Astrocyte (in vitro differentiated cells and primary cell): ENCODE data around the gene NAALADL2. TPM values are rescaled to one million over a fixed set of nuclear protein-coding genes. Genes with fewer than 3 reads are reported as not detected.

ENCODE experiments used
- DNase-seq: peaks from one replicate; pipeline ENCODE4 v3.0.0-alpha.2; 2010; ENCODE audit warnings: low read depth
- FAIRE-seq: peaks from 2 replicates; lab custom pipeline; 2011; peaks lifted over from hg19 to GRCh38; lab: Jason Lieb, UNC
- H2AFZ ChIP-seq: 2 replicates; pipeline ENCODE4 v1.6.0; 2012; ENCODE audit warnings: low read depth, low read length, inconsistent platforms
- H3K27ac ChIP-seq: 2 replicates; pipeline ENCODE4 v1.5.1; 2011; ENCODE audit warnings: low read depth, low read length, inconsistent platforms
- H3K27me3 ChIP-seq: 2 replicates; pipeline ENCODE4 v1.6.0; 2011; ENCODE audit warnings: low read length, inconsistent platforms; ENCODE audit not compliant: insufficient read depth
- H3K36me3 ChIP-seq: 2 replicates; pipeline ENCODE4 v1.5.1; 2011; ENCODE audit warnings: low read length, inconsistent platforms; ENCODE audit not compliant: insufficient read depth
- H3K4me1 ChIP-seq: 2 replicates; pipeline ENCODE4 v1.5.1; 2011; ENCODE audit warnings: low read length, inconsistent platforms; ENCODE audit not compliant: insufficient read depth
- H3K4me2 ChIP-seq: 2 replicates; pipeline ENCODE4 v1.6.0; 2012; ENCODE audit warnings: low read length, inconsistent platforms
- H3K4me3 ChIP-seq: 2 replicates; pipeline ENCODE4 v1.5.1; 2011; ENCODE audit warnings: low read depth, mild to moderate bottlenecking, low read length, inconsistent platforms; ENCODE audit not compliant: insufficient read depth
- H3K79me2 ChIP-seq: 2 replicates; pipeline ENCODE4 v1.6.0; 2012; ENCODE audit warnings: mild to moderate bottlenecking, low read length, inconsistent platforms; ENCODE audit not compliant: insufficient read depth
- H3K9ac ChIP-seq: 2 replicates; pipeline ENCODE4 v1.6.0; 2012; ENCODE audit warnings: mild to moderate bottlenecking, low read length, inconsistent platforms
- H3K9me3 ChIP-seq: 2 replicates; pipeline ENCODE4 v1.5.1; 2012; ENCODE audit warnings: low read depth, mild to moderate bottlenecking, low read length, inconsistent platforms; ENCODE audit not compliant: insufficient read depth
- H4K20me1 ChIP-seq: 2 replicates; pipeline ENCODE4 v1.6.0; 2012; ENCODE audit warnings: low read length, inconsistent platforms; ENCODE audit not compliant: insufficient read depth
- H3K27ac Mint-ChIP-seq: one replicate; pipeline ENCODE4 v1.8.0; 2021; ENCODE audit warnings: mild to moderate bottlenecking, mixed read lengths; ENCODE audit not compliant: unreplicated experiment
- H3K27me3 Mint-ChIP-seq: one replicate; pipeline ENCODE4 v1.8.0; 2021; ENCODE audit warnings: low read depth, mixed read lengths; ENCODE audit not compliant: unreplicated experiment
- H3K36me3 Mint-ChIP-seq: one replicate; pipeline ENCODE4 v1.8.0; 2021; ENCODE audit warnings: low read depth, mixed read lengths; ENCODE audit not compliant: unreplicated experiment
- H3K4me1 Mint-ChIP-seq: one replicate; pipeline ENCODE4 v1.8.0; 2021; ENCODE audit warnings: low read depth, mixed read lengths; ENCODE audit not compliant: unreplicated experiment
- H3K4me3 Mint-ChIP-seq: one replicate; pipeline ENCODE4 v1.8.0; 2021; ENCODE audit warnings: mild to moderate bottlenecking, moderate library complexity, mixed read lengths; ENCODE audit not compliant: unreplicated experiment
- H3K9me3 Mint-ChIP-seq: one replicate; pipeline ENCODE4 v1.8.0; 2021; ENCODE audit warnings: mild to moderate bottlenecking, mixed read lengths; ENCODE audit not compliant: unreplicated experiment
- EZH2 ChIP-seq: IDR thresholded peaks from 2 replicates; pipeline ENCODE4 v1.6.1; 2012; ENCODE audit warnings: mild to moderate bottlenecking, low read length, inconsistent platforms; ENCODE audit not compliant: insufficient read depth
- total RNA-seq: library from RNA; stranded (reverse); gene quantifications from 2 replicates; pipeline ENCODE4 v1.2.1, GENCODE V29; 2021
- TF ChIP-seq, protein P1 (sequence below): IDR thresholded peaks from 2 replicates; pipeline ENCODE4 v1.5.1; 2011; ENCODE audit warnings: low read depth, mild to moderate bottlenecking, inconsistent platforms, low read length, moderate library complexity; ENCODE audit not compliant: insufficient read depth

NAALADL2 gene
- total RNA-seq, 1 donor from 2014 or later, result 2.7 TPM

DNA sequence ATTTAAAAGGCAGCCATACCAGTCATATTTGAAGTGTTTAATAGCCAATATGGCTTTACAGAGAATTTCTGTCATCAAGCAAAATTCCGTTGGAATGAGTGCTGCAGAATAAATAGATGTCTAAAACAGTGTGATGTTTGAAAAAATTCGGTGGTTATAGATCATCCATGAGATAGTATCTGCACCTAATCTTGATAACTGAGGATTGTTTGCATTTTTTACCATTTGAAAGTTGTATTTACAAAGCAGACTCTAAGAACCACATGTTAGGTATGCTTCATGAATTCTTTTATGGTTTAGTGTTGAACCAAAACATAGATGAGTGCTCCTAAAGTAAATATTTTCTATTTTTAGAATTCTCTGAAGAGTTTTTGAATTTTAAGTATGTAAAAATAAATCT, 476.1 kb downstream of the NAALADL2 start:
- DNase-seq (peak; percentile 66), FAIRE-seq (peak; percentile 89)
- no peaks in the 10 kb centered on the region for H3K27me3 ChIP-seq
- H3K27me3 Mint-ChIP-seq, result no peaks in the 10 kb centered on the region
- H2AFZ ChIP-seq, result no peak overlapping the region
- no peaks in the 10 kb centered on the region for H3K4me1 Mint-ChIP-seq
- no peak overlapping the region for H3K27ac Mint-ChIP-seq
- peaks cover 9% of the 10 kb centered on the region for H3K4me1 ChIP-seq
- no peak overlapping the region for H3K4me3 Mint-ChIP-seq
- no peak overlapping the region for H3K9ac ChIP-seq
- TF ChIP-seq, protein P1, sequence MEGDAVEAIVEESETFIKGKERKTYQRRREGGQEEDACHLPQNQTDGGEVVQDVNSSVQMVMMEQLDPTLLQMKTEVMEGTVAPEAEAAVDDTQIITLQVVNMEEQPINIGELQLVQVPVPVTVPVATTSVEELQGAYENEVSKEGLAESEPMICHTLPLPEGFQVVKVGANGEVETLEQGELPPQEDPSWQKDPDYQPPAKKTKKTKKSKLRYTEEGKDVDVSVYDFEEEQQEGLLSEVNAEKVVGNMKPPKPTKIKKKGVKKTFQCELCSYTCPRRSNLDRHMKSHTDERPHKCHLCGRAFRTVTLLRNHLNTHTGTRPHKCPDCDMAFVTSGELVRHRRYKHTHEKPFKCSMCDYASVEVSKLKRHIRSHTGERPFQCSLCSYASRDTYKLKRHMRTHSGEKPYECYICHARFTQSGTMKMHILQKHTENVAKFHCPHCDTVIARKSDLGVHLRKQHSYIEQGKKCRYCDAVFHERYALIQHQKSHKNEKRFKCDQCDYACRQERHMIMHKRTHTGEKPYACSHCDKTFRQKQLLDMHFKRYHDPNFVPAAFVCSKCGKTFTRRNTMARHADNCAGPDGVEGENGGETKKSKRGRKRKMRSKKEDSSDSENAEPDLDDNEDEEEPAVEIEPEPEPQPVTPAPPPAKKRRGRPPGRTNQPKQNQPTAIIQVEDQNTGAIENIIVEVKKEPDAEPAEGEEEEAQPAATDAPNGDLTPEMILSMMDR, result no peak
- no peak for TF ChIP-seq EZH2
- H3K36me3 Mint-ChIP-seq, result no peaks in the 10 kb centered on the region
- H3K4me3 ChIP-seq, result no peak overlapping the region
- no peak overlapping the region for H3K4me2 ChIP-seq
- H4K20me1 ChIP-seq, result no peaks in the 10 kb centered on the region
- no peaks in the 10 kb centered on the region for H3K9me3 Mint-ChIP-seq
- H3K36me3 ChIP-seq, result no peaks in the 10 kb centered on the region
- no peaks in the 10 kb centered on the region for H3K79me2 ChIP-seq
- no peak overlapping the region for H3K27ac ChIP-seq
- no peaks in the 10 kb centered on the region for H3K9me3 ChIP-seq

DNA sequence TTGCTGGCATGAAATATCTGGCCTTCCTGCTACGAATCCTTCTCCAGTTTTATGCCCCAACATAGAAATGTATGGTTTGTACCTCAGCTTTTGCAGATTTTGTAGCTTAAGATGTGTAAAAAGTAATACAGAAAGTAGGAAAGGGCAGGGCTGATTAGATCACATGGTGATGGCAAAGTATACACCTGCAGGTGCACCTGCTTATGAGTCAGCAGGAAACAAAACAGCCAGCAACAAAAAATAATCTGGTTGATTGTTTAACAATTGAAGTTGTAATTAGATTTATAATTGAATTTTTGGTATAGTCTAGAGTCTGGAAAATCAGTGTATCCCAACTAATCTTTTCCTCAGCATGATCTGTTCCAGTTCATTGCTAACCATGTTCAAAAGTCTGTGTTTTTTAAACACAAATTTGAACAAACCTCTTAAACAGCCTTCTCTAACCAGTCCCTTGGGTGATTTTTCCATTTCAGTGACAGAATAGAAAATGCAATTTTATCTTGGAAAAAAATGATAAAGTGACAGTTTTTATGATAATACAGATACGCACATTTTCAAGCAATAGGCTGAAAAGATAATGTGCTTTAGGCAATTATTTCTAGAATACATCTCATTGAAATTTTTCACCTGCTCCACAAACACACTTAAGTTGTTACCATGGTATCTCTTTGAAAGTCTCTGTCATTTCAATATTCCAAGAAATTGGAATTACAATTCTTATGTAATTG, 477.4 kb downstream of the NAALADL2 start:
- no peak for DNase-seq
- Histone ChIP-seq H3K4me3 (no peak overlapping the region), H3K36me3 (no peaks in the 10 kb centered on the region), H3K79me2 (no peaks in the 10 kb centered on the region), H3K4me1 (peaks cover 9% of the 10 kb centered on the region), H3K4me2 (no peak overlapping the region), H3K9me3 (no peaks in the 10 kb centered on the region), H3K27ac (no peak overlapping the region), H3K27me3 (no peaks in the 10 kb centered on the region), H4K20me1 (no peaks in the 10 kb centered on the region), H3K9ac (no peak overlapping the region), H2AFZ (no peak overlapping the region)
- Mint-ChIP-seq H3K27me3 (no peaks in the 10 kb centered on the region), H3K36me3 (no peaks in the 10 kb centered on the region), H3K27ac (no peak overlapping the region), H3K4me3 (no peak overlapping the region), H3K9me3 (no peaks in the 10 kb centered on the region), H3K4me1 (no peaks in the 10 kb centered on the region)
- TF ChIP-seq EZH2, result no peak
- TF ChIP-seq, protein P1, result no peak
- FAIRE-seq, result peak; percentile 59

DNA sequence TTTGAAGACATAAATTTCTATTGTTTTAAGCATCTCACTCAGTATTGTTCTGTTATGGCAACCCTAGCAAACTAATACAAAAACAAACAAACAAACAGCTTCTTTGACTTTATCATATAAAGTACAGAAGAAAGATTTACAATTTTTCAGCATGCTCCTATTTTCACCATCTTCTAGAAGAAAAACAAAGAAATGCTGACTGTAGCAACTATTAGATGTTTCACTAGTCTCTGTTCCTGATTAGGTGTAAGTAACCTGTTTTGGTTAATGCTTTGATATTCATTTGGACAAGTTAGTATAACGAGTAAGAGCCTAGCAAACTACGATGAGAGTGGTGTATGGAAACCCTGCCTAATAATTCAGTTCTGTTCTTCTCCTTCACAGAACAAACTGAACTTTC, 478.5 kb downstream of the NAALADL2 start:
- H3K9me3 ChIP-seq, result no peaks in the 10 kb centered on the region
- H3K4me2 ChIP-seq, result no peak overlapping the region
- H2AFZ ChIP-seq, result no peak overlapping the region
- no peaks in the 10 kb centered on the region for H3K27me3 Mint-ChIP-seq
- FAIRE-seq (no peak), DNase-seq (no peak)
- H3K4me3 ChIP-seq, result no peak overlapping the region
- H4K20me1 ChIP-seq, result no peaks in the 10 kb centered on the region
- no peaks in the 10 kb centered on the region for H3K36me3 Mint-ChIP-seq
- H3K4me3 Mint-ChIP-seq, result no peak overlapping the region
- H3K4me1 Mint-ChIP-seq, result no peaks in the 10 kb centered on the region
- H3K36me3 ChIP-seq, result no peaks in the 10 kb centered on the region
- no peak overlapping the region for H3K9ac ChIP-seq
- no peaks in the 10 kb centered on the region for H3K27me3 ChIP-seq
- no peak for TF ChIP-seq EZH2
- TF ChIP-seq, protein P1, result no peak
- H3K9me3 Mint-ChIP-seq, result no peaks in the 10 kb centered on the region
- no peak overlapping the region for H3K27ac Mint-ChIP-seq
- peaks cover 9% of the 10 kb centered on the region for H3K4me1 ChIP-seq
- no peaks in the 10 kb centered on the region for H3K79me2 ChIP-seq
- no peak overlapping the region for H3K27ac ChIP-seq
